Loucy (cell line): ENCODE data around the gene ZNF467.

Experiments
- CTCF ChIP-seq: fragments of 200-600 bp; sonication (generic); conservative IDR thresholded peaks from 2 replicates; pipeline ENCODE4 v1.5.1; 2014; ENCODE audit warnings: mild to moderate bottlenecking, antibody characterized with exemption, low read length
- EZH2phosphoT487 ChIP-seq: fragments of 200-600 bp; IDR thresholded peaks from 2 replicates; pipeline ENCODE4 v1.6.1; 2018; ENCODE audit warnings: antibody characterized with exemption, mild to moderate bottlenecking, moderate library complexity, borderline replicate concordance

- TF ChIP-seq CTCF (peak; percentile 86), EZH2phosphoT487 (no peak)
These were observed 26.2 kb upstream of the ZNF467 start for GRCh38 chr7:149799397-149800168.
